Hippocampal formation (tissue), 2 donors: Measurements from ENCODE around the gene CRB3.
"Not testable (repeated sequence)": the region's sequence is repeated elsewhere in the genome, so short reads cannot be mapped to it uniquely, and the experiment has no call there.

ENCODE experiments used
- DNase-seq, 2 donors: peaks; one replicate each; lab custom pipeline; 2025; lab: John Stamatoyannopoulos, UW

Gene CRB3, protein sequence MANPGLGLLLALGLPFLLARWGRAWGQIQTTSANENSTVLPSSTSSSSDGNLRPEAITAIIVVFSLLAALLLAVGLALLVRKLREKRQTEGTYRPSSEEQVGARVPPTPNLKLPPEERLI

DNA sequence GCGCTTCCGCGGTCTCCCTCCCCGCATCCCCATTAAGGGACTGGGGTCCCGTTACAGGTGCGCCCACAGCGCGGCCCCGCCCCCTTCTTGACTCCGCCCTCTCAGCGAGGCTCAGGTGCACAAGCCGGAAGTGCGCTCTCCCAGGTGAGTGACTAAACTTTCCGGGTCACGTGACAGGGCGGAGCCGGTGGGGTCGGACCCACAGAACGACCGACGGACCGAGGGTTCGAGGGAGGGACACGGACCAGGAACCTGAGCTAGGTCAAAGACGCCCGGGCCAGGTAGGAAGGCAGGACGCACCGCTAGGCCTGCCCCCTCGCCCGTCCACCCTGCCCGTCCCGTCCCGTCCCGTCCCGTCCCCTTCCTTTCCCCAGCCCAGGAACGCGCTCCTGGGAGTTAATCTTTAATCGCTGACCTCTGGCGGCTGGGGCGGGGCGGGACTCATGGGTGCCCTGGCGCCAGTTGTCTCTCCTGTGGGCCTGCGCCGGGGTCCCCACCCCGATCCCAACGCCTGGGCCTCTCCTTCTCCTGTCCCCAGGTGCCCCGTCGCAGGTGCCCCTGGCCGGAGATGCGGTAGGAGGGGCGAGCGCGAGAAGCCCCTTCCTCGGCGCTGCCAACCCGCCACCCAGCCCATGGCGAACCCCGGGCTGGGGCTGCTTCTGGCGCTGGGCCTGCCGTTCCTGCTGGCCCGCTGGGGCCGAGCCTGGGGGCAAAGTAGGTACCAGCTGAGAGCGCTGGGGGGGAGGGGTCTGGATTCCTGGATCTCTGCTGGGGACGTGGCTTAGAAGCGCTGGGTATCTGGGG is at the start of gene CRB3:
TSS of gene CRB3 (plus strand) at position 202 of the 804 bp plus-strand sequence. CDS start at position 633, 431 bp downstream.
- DNase-seq = no peak

DNA sequence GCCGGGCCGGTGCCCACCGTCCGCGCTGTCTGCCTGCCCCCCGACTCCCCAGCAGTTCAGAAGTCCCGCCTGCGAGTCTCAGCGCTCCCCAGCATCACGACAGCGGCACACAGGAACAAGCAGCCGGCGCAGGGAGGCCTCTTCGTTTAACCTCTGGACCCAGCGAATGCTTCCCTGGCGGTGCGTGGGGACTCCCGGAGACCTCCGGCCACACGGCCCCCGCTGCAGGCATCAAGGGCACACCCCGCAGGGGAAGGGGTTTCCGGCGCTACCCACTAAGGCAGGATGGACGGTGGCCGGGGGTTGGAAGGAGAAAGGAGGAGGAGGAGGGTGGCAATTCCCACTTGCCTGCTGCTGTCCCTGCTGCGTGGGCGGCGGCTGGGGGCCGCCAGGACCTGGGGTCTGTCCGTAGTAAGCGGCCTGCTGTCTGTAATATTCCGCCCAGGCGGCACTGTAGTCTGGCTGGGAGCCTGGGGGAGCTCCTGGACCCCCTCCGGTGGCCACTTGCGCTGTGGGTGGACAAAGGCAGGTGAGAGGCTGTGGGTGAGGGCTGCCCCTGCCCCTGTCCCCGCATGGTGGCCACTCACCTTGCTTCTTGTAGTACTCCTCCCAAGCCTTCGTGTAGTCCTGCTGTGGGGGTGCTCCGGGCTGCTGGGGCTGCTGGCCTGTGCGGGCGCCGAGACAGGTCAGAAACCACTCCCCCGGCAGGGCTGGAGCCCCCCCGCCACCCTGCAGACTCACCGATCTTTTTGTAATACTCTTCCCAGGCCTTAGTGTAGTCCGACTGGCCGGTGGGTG is 49.1 kb upstream of the CRB3 start:
- DNase-seq = no peak

DNA sequence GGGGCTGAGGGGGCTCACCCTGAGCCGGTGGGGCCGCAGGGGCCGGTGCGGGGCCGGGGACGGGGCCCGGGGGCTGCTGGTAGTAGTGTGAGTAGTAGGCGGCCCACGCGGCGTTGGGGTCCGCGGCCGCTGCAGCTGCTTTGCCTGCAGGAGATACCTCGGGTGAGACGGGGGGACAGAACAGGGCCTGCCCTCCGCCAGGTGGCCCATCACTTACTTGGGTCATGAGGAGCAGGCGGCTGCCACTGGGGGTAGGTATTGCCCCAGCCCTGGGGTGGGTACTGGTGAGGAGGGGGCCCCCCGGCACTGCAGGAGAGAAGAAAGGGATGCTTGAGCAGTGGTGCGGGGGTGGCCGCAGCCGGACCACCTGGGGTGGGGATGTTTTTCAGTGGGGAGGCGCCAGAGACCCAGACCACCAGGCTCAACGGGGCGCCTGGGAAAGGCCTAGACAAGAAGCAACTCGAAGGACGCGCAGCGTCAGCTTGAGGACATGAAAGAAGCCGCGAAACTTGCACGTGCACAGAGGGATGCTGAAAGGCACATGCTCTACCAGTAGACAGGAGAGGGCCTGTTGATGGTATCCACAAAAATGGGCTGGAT is 48.4 kb upstream of the CRB3 start:
- DNase-seq = no peak

DNA sequence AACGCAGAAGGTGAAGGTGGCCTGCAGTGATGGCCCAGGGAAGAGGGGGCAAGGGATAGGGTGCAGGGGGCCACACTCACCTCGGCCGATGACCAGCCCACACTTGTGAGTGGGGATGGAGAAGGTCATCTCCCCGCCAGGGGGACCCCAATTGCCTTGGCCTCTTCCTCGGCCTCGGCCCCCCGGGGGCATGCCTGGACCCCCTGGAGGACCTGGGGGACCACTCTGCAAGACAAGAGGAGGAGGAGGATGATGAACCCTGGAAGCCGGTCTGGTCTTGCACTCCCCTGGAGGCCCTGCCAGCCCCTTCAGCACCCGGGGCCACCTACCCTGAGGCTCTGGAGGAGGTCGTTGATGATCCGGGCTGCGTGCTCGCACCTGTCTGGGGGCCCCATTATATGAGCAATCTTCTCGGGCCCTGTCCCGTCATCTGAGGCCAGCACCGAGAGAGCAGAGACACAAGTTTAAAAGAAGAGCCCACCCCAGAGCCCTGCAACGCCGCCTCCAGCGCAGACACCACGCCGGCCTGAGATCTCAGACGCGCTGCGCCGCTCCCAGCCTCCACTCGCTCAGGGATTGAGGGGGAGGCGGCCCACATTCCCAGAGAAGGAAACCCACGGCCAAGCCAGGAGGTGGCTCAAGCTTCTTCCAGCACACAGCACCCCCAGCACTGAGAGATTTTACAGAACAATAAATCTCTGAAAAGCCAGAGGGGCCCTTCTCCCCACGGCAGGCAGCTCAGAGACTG is 47.2 kb upstream of the CRB3 start:
- DNase-seq = no peak

DNA sequence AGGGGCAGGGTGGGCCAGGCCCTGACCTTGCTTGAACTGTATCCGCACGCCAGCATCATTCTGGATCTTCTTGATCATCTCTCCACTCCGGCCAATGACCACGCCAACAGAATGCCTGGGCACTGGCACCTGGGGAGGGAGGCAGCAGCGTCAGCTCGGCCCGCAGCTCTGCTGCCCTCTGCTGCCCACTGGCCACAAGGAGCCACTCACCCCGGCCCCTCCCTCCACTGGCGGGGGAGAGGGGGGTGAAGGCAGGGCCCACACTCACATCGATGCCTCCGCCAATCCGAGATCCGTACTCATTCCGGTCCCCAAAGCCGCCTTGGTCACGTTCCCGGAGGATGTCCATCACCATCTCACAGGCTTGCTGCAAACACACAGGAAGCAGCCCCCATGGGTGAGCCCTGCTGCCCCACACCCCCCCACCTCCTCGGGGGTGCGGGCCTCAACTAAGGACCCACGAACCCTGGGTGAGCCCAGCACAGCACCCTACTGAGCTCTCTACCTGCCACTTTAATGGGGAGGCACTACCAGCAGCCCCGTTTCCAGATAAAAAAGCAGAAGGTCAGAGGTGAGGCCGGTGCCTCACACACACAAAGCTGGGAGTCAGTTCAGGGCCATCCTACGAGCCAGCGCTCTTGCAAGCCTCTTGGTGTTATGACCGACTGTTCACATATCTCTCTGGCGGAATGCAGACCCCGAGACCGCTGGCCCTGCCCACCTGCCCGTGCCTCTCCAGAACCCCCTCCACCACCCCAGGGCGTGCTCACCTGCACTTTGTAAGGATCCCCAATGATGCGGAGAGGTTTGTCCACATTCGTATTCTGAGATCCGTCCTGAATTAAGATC is 46.1 kb upstream of the CRB3 start:
- DNase-seq = peak; percentile 5 to 24

DNA sequence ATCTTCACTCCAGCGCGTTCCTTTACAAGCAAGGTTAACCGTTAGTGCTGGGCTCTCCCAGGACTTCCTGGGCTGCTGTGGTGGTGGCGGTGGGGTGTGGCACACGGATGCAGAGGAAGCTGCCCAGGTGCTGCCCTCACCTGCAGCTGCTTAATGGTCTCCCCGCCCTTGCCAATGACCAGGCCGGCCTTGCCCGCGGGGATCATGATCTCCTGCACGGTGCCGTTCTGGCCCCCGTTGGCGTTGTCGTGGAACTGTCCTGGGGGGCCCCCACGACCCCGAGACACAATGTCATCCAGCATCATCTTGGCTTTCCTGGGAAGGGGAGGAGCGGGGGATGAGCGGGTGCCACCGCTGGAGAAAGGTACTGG is 45.5 kb upstream of the CRB3 start:
- DNase-seq = no peak

DNA sequence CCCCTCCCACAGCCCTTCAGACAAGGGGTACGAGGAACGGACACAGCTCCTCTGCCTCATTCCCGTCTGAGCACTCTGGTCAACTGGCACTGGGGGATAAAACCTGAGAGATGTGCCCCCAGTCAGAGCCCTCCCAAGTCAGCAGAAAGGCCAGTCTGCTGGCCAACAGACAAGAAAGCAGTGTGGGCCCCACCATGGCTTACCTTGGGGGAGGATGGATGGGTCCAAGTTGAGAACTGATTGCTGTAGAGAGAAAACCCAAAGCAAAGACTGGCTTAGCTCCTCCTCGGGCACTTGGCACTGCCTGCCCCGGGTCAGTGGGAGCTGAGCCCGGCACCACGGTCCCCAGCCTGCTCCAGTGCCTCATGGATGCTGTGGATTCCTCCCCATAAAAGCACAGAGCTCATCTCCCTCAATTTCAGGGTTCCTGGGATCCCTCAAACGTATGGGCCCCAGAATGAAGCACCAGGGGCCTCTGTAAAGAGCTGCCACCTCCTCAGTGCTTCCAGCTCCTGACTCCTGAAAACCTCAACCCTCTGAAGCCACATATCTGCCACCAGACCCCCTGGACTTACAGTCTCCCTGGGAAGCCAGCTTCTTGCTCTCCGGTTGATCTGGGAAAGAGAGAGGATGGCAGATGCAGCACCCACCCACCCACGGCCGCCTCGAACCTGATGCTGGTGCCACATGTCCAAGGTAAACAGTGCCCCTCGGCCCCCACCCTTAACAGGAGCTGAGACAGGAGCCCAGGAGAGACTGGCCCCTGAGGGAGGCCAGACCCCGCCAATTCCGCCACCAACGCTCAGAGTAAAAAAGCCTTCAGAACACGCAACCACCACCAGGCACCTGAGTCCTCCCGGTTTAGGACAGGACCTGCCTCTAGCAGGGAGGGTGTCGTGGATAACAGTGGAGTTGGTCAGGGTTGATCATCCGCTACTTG is 42.7 kb upstream of the CRB3 start:
- no peak for DNase-seq

DNA sequence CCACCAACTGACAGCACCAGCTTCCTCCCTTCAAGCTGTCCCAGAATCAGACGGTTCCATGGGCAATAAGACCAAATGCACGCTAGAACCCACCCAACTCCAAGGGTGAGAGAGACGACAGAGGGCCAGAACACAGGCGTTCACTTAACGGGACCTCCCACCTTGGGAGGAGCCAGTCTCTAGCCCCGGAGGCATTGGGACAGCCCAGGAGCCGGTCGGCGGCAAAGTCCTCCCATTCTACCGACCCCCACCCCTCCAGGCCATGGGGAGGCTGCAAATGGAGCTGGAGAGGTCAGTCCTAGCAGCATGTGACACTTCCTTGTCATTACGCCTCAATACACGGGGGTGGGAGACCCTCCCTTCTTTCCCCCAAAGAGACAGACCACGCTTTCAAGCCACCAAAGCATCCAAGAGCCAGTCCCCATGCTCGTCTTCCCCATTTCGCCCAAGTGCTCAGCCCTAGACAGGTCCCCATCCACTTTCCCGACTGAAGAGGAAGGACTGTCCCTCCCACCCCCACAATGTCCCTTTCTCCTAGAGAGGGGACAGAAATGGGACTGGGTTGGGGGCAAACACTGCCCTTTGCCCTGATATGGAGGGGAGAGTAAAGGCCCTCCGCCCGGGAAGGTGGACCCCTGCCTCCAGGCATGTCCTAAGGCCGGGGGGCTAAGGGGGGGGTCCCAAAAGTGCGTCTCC is 40.4 kb upstream of the CRB3 start:
- no peak for DNase-seq

DNA sequence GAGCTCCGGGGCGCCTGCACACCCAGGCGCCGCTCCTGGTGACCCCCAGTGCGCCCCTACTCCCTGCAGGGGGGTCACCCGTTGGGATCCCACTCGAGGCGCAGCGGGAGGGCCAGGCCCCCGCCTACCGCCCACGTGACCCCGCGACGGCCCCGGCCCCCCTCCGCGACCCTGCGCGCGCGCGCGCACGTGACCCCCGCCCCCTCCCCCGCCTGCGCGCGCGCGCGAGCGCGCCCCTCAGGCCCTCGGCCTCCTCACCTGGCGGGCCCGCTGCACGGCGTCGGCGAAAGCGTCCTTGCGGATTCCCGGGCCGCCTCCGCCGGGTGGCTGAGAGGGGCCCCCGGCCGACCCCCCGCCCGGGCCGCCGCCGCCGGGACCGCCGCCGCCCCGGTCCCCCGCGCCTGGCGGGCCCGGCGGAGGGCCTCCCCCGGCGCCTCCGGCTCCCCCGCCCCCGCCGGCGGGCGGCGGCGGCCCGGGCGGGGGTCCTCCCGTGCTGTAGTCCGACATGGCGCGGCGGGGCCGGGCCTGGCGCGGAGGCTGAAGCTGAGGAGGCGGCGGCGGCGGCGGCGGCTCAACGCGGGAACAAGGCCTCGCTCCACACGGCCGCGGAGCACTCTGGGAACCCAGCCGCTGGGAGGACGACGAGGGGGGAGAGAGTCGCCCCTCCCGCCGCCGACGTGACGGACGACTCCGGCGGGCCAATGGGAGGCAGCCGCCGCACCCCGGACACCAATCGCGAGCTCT is 39.7 kb upstream of the CRB3 start, which contains the start of gene KHSRP:
TSS of gene KHSRP (minus strand) at position 617 of the 744 bp plus-strand sequence. CDS start at position 507, 110 bp downstream.
- no peak for DNase-seq

DNA sequence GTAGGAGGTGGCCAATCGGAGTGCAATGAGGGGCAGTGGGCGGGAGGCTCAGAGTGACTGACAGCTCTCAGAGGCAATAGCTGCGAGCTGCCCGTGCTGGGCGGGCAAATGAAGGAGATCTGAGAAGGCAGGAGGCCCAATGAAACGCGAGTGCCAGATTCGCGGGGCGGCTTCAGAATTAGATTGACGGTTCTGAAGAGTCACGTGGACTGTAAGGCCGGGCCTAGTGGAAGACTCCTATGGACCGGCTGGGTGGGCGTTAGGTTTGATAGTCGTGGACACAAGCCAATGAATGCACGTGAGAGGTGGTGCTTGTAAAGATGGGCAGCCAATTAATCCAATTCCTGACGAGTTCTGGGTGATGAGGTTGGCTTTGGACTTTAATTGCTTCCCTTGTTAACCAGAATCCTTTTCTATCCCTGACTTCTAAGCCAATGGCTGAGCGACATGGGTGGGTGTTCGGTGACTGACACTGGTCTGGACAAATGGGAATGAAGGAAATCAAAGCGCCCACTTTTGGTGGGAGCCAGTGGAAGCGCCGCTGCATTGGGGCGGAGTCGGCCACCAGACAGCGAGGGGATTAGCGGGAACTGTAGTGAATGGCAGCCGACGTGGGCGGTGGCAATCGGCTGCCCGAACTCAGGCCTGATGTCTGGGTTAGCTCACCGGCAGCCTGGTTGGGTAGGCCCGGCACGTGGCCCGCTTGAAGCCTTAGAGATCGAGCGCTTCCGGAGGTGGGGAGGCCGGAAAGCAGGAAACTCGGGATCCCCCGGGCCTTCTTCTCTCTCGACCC is 38.9 kb upstream of the CRB3 start:
- peak; percentile 100 for DNase-seq

DNA sequence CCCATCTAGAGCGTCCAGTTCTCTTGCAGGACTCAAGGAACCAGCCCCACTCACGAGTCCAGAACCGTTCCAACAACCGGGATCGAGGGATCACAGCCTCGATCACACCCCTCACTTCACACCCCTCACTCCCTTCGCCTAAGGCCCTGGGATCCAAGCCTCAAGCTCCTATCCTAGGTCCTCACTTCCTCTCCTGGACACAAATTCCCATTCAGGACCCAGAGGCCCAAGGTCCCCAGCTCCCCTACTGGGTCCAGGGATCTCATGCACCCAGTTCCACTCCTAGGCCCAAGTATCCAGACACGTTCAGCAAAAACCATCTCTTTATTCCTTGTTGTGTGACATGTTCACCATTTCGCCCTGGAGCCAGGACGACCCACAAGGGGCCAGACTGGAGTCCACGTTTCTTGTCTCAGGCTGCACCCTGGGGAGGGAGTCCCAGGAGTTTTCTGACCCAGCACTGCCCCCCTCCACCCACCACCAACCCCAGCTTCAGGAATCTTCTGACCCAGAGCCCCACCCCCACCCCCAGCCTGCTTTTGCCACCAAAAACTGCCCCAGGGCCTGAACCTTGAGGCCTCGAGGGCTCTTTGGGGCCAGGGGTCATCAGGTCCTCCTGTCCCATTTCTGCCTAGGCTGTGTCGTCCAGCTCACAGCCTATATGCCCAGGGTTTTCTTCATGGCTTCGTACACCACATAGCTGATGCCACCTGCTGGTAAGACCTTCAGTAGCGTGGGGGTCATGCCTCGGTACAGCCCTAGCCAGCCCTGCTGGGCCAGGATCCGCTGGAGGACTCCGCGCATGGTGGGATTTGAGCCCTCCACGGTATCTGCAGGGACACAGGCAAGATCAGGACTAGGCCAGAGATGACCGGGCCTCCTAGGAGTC is 38.1 kb upstream of the CRB3 start:
- DNase-seq = no peak

DNA sequence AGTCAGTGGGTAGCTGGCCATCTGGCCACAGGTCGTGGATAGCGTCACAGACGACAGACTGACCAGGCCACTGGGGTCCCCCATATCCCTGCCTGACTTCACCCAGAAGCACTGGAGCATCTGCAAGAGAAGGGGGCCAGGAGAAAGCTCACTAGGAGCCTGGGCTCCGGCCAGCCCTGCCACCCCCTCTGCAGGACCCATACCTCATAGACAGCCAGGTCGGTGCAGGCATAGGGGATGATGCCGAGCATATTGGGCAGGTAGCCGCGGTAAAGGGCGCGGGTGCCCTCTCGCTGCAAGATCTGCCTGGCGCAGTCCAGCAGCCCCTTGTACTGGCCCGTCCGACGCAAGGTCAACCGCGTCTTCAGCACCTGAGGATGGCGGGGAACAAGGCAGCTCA is 36.9 kb upstream of the CRB3 start:
- no peak for DNase-seq

DNA sequence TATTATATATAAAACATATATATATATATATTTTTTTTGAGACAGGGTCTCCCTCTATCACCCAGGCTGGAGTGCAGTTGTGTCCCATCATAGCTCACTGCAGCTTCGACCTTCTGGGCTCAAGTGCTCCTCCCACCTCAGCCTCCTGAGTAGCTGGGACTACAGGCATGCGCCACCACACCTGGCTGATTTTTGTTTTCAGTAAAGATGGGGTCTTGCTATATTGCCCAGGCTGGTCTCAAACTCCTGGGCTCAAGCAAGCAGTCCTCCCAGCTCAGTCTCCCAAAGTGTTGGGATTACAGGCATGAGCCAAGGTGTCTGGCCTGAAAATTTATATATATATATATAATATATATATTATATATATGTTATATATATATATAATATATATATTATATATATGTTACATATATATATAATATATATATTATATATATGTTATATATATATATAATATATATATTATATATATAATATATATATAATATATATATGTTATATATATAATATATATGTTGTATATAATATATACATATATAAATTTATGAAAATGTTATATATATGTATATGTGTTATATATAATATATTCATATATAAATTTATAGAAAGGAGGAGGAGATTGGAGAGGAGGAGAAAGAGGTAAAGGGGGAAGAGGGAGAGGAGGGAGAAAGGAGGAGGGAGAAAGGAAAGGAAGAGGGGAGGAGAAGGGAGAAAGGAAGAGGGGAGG is 35.2 kb upstream of the CRB3 start:
- not testable (repeated sequence) for DNase-seq

DNA sequence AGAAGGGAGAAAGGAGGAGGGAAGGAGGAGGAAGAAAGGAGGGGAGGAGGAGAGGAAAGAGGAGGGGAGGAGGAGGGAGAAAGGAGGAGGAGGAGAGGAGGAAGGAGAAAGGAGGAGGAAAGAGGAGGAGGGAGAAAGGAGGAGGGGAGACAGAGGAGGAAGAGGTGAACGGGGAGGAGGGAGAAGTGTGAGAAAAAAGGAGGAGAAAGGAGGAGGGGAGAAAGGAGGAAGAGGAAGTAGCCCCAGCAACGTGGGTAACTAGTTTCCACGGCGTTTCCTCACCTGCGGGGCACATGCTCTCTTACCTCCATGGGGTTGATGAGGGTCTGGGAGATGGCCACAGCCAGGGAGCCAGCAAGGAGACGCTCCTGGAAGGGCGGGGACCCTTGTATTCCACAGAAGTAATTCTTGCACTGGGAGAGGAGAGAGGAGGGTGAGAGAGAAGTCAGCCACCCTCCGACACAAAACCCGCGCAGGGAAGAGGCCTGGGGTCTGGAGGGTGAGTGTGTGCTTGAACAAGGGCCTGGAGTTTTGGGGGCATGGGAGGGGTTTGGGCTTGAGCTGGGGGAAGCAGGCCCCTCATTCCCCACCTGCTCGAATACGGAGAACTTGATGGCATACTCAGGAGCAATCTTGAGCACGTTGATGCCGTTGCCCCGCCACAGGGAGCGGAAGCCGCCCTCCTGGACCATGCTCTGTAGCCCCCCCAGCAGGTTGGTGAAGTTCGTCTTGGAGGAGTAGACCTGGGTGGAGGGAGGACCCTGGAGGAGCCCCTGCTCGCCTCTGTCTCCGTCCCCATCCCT is 34.5 kb upstream of the CRB3 start:
- DNase-seq = no peak

DNA sequence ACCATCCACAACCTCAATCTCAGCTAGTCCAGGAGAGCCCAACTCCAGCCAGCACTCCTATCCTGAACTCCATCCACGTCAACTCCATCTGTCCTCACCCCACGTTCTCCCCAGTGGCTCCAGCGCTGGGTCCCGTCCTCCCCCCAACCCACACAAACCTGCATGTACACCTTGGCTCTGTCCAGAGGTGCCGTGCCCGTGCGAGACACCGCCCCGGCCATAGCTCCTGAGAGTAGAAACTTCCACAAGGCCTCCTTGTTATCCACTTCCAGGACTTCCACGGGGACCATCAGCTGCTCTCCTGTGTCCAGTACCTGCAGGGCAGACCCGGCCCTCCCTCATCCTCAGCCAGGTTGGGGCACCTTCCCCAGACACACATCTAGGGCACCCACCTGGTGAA is 32.2 kb upstream of the CRB3 start:
- no peak for DNase-seq
